Epithelial cell of prostate (primary cell): ENCODE measurements around the gene DNM3.
A peak's percentile ranks its signal among the peaks of the same experiment; 100 is the strongest.
"Not testable (repeated sequence)": the region's sequence is repeated elsewhere in the genome, so short reads cannot be mapped to it uniquely, and the experiment has no call there.

ENCODE experiments used
- DNase-seq: peaks from one replicate; pipeline ENCODE4 v3.0.0-alpha.2; 2011; ENCODE audit warnings: low read depth, low spot score
- H3K27ac ChIP-seq: fragments of 450-650 bp; 2 replicates; pipeline ENCODE4 v1.5.1; 2017; ENCODE audit warnings: mild to moderate bottlenecking

The DNM3 gene

GRCh38 chr1:172420385-172420784 is 579.1 kb downstream of the DNM3 start, which contains the start of gene C1orf105:
TSS of gene C1orf105 (plus strand) at chr1:172420685. CDS start at chr1:172420886, 201 bp downstream.
- DNase-seq, result no peak
- no peak within 1 kb of the TSS for H3K27ac ChIP-seq

- no peak overlapping the region for H3K27ac ChIP-seq
- DNase-seq, result no peak
Observed at GRCh38 chr1:172421974-172422604, 580.8 kb downstream of the DNM3 start.

- H3K27ac ChIP-seq, result no peak overlapping the region
- no peak for DNase-seq
Observed at GRCh38 chr1:172423336-172423735, 582.0 kb downstream of the DNM3 start.

- no peak for DNase-seq
Observed at GRCh38 chr1:172425339-172425738, 584.0 kb downstream of the DNM3 start.

GRCh38 chr1:172427191-172427590 is 585.9 kb downstream of the DNM3 start:
- DNase-seq, result no peak
- no peak overlapping the region for H3K27ac ChIP-seq

More at GRCh38 chr1:172425339-172425738, 584.0 kb downstream of the DNM3 start:
- no peak overlapping the region for H3K27ac ChIP-seq

GRCh38 chr1:172429331-172430127 is 588.2 kb downstream of the DNM3 start:
- DNase-seq, result no peak

GRCh38 chr1:172430128-172430454 is 588.8 kb downstream of the DNM3 start:
- no peak overlapping the region for H3K27ac ChIP-seq
- DNase-seq, result no peak

More at GRCh38 chr1:172429331-172430127, 588.2 kb downstream of the DNM3 start:
- H3K27ac ChIP-seq, result no peak overlapping the region

- H3K27ac ChIP-seq, result no peak overlapping the region
- DNase-seq, result no peak
Observed at GRCh38 chr1:172431204-172431603, 589.9 kb downstream of the DNM3 start.

- no peak for DNase-seq
- H3K27ac ChIP-seq, result peak overlapping the region; percentile 55
Observed at GRCh38 chr1:172431721-172432192, 590.5 kb downstream of the DNM3 start.

GRCh38 chr1:172437183-172437582 is 595.9 kb downstream of the DNM3 start:
- H3K27ac ChIP-seq, DNase-seq: not testable (repeated sequence)

GRCh38 chr1:172442404-172442803 is 601.1 kb downstream of the DNM3 start:
- no peak for DNase-seq

GRCh38 chr1:172442843-172443565 is 601.7 kb downstream of the DNM3 start:
- H3K27ac ChIP-seq, result no peak overlapping the region
- no peak for DNase-seq

More at GRCh38 chr1:172442404-172442803, 601.1 kb downstream of the DNM3 start:
- no peak overlapping the region for H3K27ac ChIP-seq

GRCh38 chr1:172443666-172444453 is 602.6 kb downstream of the DNM3 start, which contains the start of gene PIGC:
TSS of gene PIGC (minus strand) at chr1:172444069. CDS start at chr1:172442622, 1,447 bp downstream.
- DNase-seq, result no peak
- peak within 1 kb of the TSS; percentile 15 for H3K27ac ChIP-seq

- no peak for DNase-seq
- H3K27ac ChIP-seq, result no peak overlapping the region
Observed at GRCh38 chr1:172446547-172446946, 605.2 kb downstream of the DNM3 start.

GRCh38 chr1:172447641-172448040 is 606.3 kb downstream of the DNM3 start:
- DNase-seq, result no peak
- H3K27ac ChIP-seq, result peak overlapping the region; percentile 66

- peak overlapping the region; percentile 66 for H3K27ac ChIP-seq
- DNase-seq, result no peak
Observed at GRCh38 chr1:172448995-172449584, 607.8 kb downstream of the DNM3 start.

- no peak for DNase-seq
- peak overlapping the region; percentile 66 for H3K27ac ChIP-seq
Observed at GRCh38 chr1:172449585-172450523, 608.6 kb downstream of the DNM3 start.

GRCh38 chr1:172450524-172450885 is 609.2 kb downstream of the DNM3 start:
- H3K27ac ChIP-seq, result no peak overlapping the region
- no peak for DNase-seq
